Skeletal muscle tissue (tissue), 4 donors: ENCODE results near the gene MAGEB1. TPM values are rescaled to one million over a fixed set of nuclear protein-coding genes. Genes with fewer than 3 reads are reported as not detected.

Experiments
- H3K27ac ChIP-seq: one replicate; pipeline ENCODE4 v1.7.0; 2013; ENCODE audit warnings: mild to moderate bottlenecking, low read depth, low read length, inconsistent platforms
- H3K27me3 ChIP-seq, 3 donors: one replicate each; pipeline ENCODE4 v1.7.0; 2013; ENCODE audit warnings: low read length in 3 of 3; ENCODE audit not compliant: control insufficient read depth in 3 of 3, insufficient read depth in 3 of 3
- H3K36me3 ChIP-seq, 3 donors: one replicate each; pipeline ENCODE4 v1.7.0; 2013; ENCODE audit warnings: low read length in 3 of 3; ENCODE audit not compliant: control insufficient read depth in 3 of 3, insufficient read depth in 3 of 3
- H3K4me1 ChIP-seq, 3 donors: one replicate each; pipeline ENCODE4 v1.7.0; 2013; ENCODE audit warnings: low read length in 3 of 3, mild to moderate bottlenecking in 3 of 3; ENCODE audit not compliant: control insufficient read depth in 3 of 3, insufficient read depth in 3 of 3
- H3K4me3 ChIP-seq, 3 donors: one replicate each; pipeline ENCODE4 v1.7.0; 2013; ENCODE audit warnings: low read length in 3 of 3
- H3K9ac ChIP-seq, 3 donors: one replicate each; pipeline ENCODE4 v1.7.0; 2013; ENCODE audit warnings: low read length in 3 of 3, mild to moderate bottlenecking in 3 of 3, moderate library complexity in 2 of 3, low read depth in 1 of 3
- H3K9me3 ChIP-seq, 3 donors: one replicate each; pipeline ENCODE4 v1.7.0; 2013; ENCODE audit warnings: low read length in 3 of 3; ENCODE audit not compliant: control insufficient read depth in 3 of 3
- total RNA-seq: library from RNA; depleted of rRNA; stranded (reverse); fragments of >200 nt; gene quantifications from one replicate; pipeline ENCODE4 v1.2.3, GENCODE V29; 2014
- donor health status: Osteomylitis.

The MAGEB1 gene
- total RNA-seq, 1 donor from 2014 or later = not detected

GRCh38 chrX:30283456-30284200, 36.7 kb downstream of the MAGEB1 start:
- H3K4me3 ChIP-seq = no peak overlapping the region
- no peaks in the 10 kb centered on the region for H3K27me3 ChIP-seq
- no peaks in the 10 kb centered on the region for H3K36me3 ChIP-seq
- no peak overlapping the region for H3K27ac ChIP-seq
- H3K4me1 ChIP-seq = no peaks in the 10 kb centered on the region
- no peaks in the 10 kb centered on the region for H3K9me3 ChIP-seq
- no peak overlapping the region for H3K9ac ChIP-seq

- Histone ChIP-seq H3K9ac (no peak overlapping the region), H3K27ac (no peak overlapping the region), H3K27me3 (no peaks in the 10 kb centered on the region), H3K4me3 (no peak overlapping the region), H3K4me1 (no peaks in the 10 kb centered on the region), H3K36me3 (no peaks in the 10 kb centered on the region), H3K9me3 (no peaks in the 10 kb centered on the region)
These were observed 49.7 kb downstream of the MAGEB1 start for GRCh38 chrX:30296408-30297254.

- no peaks in the 10 kb centered on the region for H3K9me3 ChIP-seq
- no peak overlapping the region for H3K9ac ChIP-seq
- no peaks in the 10 kb centered on the region for H3K4me1 ChIP-seq
- no peak overlapping the region for H3K4me3 ChIP-seq
- no peak overlapping the region for H3K27ac ChIP-seq
- no peaks in the 10 kb centered on the region for H3K27me3 ChIP-seq
- no peaks in the 10 kb centered on the region for H3K36me3 ChIP-seq
These were observed 54.3 kb downstream of the MAGEB1 start for GRCh38 chrX:30301208-30301607.

Other genes with a start within 250 kb of the MAGEB1 start
- gene MAGEB2, start 31.6 kb upstream of the MAGEB1 start, total RNA-seq = not detected
- gene MAGEB3, start 16.5 kb upstream of the MAGEB1 start, total RNA-seq = not detected
- not detected for gene MAGEB4, start 5.1 kb upstream of the MAGEB1 start, total RNA-seq
- gene NR0B1, start 62.2 kb downstream of the MAGEB1 start, total RNA-seq = under 0.01 TPM